ENCODE data around the gene ASPHD2.

The ASPHD2 gene

DNA sequence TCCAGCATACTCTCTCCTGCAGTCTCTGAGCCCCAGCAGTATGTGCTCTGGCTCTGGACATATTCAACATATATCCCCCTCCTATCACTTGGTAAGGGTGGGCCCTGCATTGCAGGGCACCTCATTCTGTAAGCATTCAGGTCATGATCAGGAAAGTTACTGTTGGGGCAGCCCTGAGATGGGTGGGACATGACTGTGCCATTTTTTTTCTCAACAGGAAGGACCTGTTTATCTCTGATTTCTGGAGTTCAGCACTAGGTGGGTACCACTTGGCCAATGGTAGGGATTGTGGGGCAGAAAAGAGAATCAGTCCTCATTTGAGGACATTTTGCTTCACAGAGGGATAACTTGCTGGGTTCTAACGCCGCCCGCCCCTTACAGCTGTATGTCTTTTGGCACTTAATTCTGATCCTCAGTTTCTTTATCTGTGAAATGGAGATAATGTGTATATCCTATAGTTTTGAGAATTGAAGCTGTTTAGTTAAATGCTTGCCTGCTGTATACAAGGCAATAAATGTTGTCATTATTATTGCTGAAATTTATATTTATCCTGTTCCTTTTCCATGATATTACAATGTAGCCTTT lies 56.8 kb downstream of the ASPHD2 start:
- peaks cover 56% of the 10 kb centered on the region for H3K36me3 Mint-ChIP-seq (ENCODE audit: insufficient read depth)
- DNase-seq (ENCODE audit: low spot score in 2 of 2) (no peak), ATAC-seq (replicated peaks; ENCODE audit: extremely low read depth, poor library complexity, severe bottlenecking) (no peak)
- H3K9me3 Mint-ChIP-seq = no peaks in the 10 kb centered on the region
- peaks cover 49% of the 10 kb centered on the region for H3K4me1 Mint-ChIP-seq
- H3K27me3 Mint-ChIP-seq = no peaks in the 10 kb centered on the region
- H3K4me3 Mint-ChIP-seq = peak overlapping the region; percentile 44
- peak overlapping the region; percentile 65 for H3K27ac Mint-ChIP-seq (ENCODE audit: low read depth)

DNA sequence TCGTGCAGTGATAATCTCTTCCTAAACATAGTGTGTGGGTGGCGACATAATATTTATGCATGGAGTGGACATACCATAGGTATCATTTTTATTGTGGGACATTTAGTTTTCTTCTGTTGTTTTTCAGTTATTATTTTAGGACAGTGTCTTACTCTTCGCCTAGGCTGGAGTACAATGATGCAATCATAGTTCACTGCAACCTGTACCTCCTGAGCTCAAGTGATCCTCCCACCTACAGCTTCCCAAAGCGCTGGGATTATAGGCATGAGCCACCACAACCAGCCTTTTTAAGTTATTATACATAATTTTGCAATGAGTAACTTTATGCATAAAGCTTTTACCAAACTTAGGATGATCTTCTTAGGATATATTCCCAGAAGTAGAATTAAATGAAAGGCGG lies 57.3 kb downstream of the ASPHD2 start:
- no peaks in the 10 kb centered on the region for H3K9me3 Mint-ChIP-seq
- H3K36me3 Mint-ChIP-seq (ENCODE audit: insufficient read depth) = peaks cover 60% of the 10 kb centered on the region
- H3K27ac Mint-ChIP-seq (ENCODE audit: low read depth) = no peak overlapping the region
- no peak for ATAC-seq (replicated peaks; ENCODE audit: extremely low read depth, poor library complexity, severe bottlenecking)
- no peaks in the 10 kb centered on the region for H3K27me3 Mint-ChIP-seq
- DNase-seq (ENCODE audit: low spot score in 2 of 2) = no peak
- H3K4me3 Mint-ChIP-seq = no peak overlapping the region
- peaks cover 44% of the 10 kb centered on the region for H3K4me1 Mint-ChIP-seq

DNA sequence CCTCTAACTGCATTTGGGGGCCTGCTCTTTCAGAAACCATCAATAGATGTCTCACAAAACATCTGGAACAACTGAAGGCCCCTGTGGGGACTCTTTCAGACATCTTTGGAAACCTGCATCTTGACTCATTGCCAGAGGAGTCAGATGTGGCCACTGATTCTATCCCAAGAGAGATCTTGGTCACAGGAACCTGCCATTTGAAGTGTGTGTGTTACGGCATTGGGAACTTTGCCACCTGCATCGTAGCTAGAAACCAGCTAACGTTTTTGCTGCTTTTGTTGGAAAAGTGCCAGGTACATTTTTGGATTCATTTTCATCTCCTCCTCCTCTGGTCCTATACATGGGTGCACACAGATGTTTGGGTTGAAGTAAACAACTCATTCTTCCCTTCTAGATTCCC lies 58.9 kb downstream of the ASPHD2 start:
- Mint-ChIP-seq H3K9me3 (no peaks in the 10 kb centered on the region), H3K27ac (ENCODE audit: low read depth) (no peak overlapping the region), H3K4me1 (peaks cover 28% of the 10 kb centered on the region), H3K36me3 (ENCODE audit: insufficient read depth) (peaks cover 66% of the 10 kb centered on the region), H3K27me3 (no peaks in the 10 kb centered on the region), H3K4me3 (no peak overlapping the region)
- DNase-seq (ENCODE audit: low spot score in 2 of 2) = no peak
- ATAC-seq (replicated peaks; ENCODE audit: extremely low read depth, poor library complexity, severe bottlenecking) = no peak

DNA sequence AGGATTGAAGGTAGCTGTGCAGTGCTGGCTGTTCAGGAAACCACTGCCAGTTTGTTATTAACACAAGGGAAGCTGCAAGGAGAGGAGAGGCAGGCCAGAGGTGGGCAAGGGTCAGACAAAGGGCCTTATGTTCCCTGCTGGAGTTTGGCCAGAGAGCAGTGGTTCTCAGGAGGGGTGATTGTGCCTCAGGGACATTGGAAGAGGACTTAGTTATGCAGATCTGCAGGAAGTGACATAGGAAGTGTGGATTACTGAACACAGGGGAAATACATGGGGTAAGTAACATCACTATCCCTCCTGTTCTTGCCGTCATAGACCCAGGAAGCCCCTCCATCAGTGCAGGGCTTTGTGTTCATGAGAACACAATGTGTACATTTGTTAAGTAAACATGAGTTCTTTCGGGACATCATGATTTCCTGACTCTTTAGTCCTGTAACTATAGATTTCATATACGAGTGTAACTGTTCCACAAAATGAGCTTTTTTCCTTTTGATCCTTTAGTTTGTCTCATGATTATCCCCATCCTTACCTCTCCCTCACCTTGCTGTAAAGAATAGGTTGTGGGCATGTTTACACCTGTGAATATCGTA lies 60.5 kb downstream of the ASPHD2 start:
- Mint-ChIP-seq H3K4me3 (no peak overlapping the region), H3K4me1 (peaks cover 22% of the 10 kb centered on the region), H3K27ac (ENCODE audit: low read depth) (peak overlapping the region; percentile 20), H3K9me3 (no peaks in the 10 kb centered on the region), H3K36me3 (ENCODE audit: insufficient read depth) (peaks cover 66% of the 10 kb centered on the region), H3K27me3 (no peaks in the 10 kb centered on the region)
- ATAC-seq (replicated peaks; ENCODE audit: extremely low read depth, poor library complexity, severe bottlenecking) = no peak
- DNase-seq (ENCODE audit: low spot score in 2 of 2) = no peak

DNA sequence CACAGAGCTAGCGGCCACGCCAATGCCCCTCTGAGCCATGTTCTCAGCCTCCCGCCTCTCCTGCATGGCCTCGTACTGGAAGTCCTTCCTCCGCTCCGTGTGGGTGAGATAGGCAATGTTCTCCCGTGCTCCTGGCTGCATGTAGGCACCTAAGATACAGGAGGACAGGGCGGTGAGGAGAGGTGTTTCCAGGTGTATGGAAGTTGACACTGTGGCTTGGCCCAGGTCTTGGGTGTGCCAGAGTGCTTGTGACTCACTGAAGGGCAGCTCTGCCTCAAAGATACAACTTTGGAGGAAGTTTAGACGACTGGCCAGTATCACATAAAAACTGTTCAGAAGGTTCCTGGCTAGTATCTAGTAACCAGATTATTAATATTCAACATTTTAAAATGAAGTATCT lies 63.2 kb downstream of the ASPHD2 start:
- Mint-ChIP-seq H3K4me3 (no peak overlapping the region), H3K27me3 (no peaks in the 10 kb centered on the region), H3K27ac (ENCODE audit: low read depth) (no peak overlapping the region), H3K4me1 (peaks cover 7% of the 10 kb centered on the region), H3K9me3 (no peaks in the 10 kb centered on the region), H3K36me3 (ENCODE audit: insufficient read depth) (peaks cover 75% of the 10 kb centered on the region)
- no peak for ATAC-seq (replicated peaks; ENCODE audit: extremely low read depth, poor library complexity, severe bottlenecking)
- DNase-seq (ENCODE audit: low spot score in 2 of 2) = no peak

DNA sequence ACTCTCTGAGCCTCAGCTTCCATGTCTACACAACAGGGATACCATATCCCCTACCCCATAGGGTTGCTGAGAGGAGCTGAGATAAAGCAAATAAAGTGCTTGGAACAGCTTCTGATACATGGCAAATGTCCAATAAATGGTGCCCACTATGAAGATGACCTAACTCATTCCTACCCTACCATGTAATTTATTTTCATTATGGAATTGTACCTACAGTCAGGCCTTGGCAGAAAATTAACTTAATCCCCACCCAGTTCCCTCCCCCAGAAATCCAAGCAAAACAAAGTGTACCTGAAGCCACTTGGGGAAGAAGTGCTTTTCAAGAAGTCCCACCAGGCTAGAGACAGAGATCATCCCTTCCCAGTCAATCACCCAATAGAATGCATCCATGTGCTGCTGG lies 65.4 kb downstream of the ASPHD2 start:
- no peaks in the 10 kb centered on the region for H3K27me3 Mint-ChIP-seq
- peaks cover 9% of the 10 kb centered on the region for H3K4me1 Mint-ChIP-seq
- ATAC-seq (replicated peaks; ENCODE audit: extremely low read depth, poor library complexity, severe bottlenecking) (no peak), DNase-seq (ENCODE audit: low spot score in 2 of 2) (no peak)
- H3K4me3 Mint-ChIP-seq = no peak overlapping the region
- no peak overlapping the region for H3K27ac Mint-ChIP-seq (ENCODE audit: low read depth)
- H3K9me3 Mint-ChIP-seq = no peaks in the 10 kb centered on the region
- H3K36me3 Mint-ChIP-seq (ENCODE audit: insufficient read depth) = peaks cover 79% of the 10 kb centered on the region
